ENCODE results near the gene CACNA1H. TPM values are rescaled to one million over a fixed set of nuclear protein-coding genes. Genes with fewer than 3 reads are reported as not detected.
"Not testable (repeated sequence)": the region's sequence is repeated elsewhere in the genome, so short reads cannot be mapped to it uniquely, and the experiment has no call there.

The CACNA1H gene
- total and polyA plus RNA-seq, 7 donors = 1.8 to 5.9 (median 2.3) TPM

DNA sequence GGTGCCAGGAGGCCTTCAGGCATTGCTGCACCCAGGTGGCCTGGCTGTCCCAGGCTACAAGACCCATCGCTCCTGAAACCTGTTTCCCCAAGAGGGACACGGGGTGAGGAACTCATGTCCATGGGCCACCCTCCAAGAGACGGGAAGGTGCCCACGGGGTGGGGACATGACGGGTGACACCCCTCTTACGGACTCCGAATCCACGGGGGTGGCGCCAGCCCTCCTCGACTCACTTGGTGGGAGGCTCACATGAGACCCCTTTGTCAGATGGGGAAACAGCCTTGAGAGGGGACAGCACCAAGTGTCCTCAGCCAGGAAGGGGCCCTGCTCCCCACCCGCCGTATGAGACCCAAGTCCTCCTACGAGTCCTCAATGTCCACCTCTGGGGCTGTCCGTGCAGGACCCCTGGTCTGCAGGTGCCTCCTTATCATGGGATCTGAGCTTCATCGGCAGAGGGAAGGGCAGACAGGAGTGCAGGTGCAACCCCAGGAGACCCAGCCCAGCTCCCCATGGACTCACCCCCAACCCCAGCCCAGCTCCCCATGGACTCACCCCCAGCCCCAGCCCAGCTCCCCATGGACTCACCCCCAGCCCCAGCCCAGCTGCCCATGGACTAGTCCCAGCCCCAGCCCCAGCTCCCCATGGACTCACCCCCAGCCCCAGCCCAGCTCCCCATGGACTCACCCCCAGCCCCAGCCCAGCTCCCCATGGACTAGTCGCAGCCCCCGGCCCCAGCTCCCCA is 77.7 kb downstream of the CACNA1H start:
- H3K27ac ChIP-seq; intact Hi-C loops (cut with DNase I); H3K27me3 ChIP-seq (ENCODE audit: insufficient read depth in 3 of 3, low read length in 2 of 3); H3K4me1 ChIP-seq; ATAC-seq; H3K9me3 ChIP-seq; H3K4me3 ChIP-seq; H3K36me3 ChIP-seq (ENCODE audit: insufficient read depth in 1 of 2, low read depth in 1 of 2): not testable (repeated sequence)
- DNase-seq = peak in 1 of 2 donors; percentile 11
- WGBS, 3 donors = 73 to 81% (median 75%) methylated on average over 14 to 17 of the region's 17 CpGs

DNA sequence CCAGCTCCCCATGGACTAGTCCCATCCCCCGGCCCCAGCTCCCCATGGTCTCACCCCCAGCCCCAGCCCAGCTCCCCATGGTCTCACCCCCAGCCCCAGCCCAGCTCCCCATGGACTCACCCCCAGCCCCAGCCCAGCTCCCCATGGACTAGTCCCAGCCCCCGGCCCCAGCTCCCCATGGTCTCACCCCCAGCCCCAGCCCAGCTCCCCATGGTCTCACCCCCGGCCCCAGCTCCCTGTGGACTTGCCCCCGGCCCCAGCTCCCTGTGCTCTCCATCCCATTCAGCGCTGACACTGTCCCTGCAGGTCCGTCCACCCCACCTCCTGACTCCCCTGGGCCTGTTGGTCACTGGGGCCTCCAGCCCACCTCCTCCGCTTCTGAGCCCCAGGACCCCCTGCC is 78.4 kb downstream of the CACNA1H start:
- H3K4me1 ChIP-seq; H3K27me3 ChIP-seq (ENCODE audit: insufficient read depth in 3 of 3, low read length in 2 of 3); H3K9me3 ChIP-seq; H3K27ac ChIP-seq; intact Hi-C loops (cut with DNase I); H3K4me3 ChIP-seq; ATAC-seq; H3K36me3 ChIP-seq (ENCODE audit: insufficient read depth in 1 of 2, low read depth in 1 of 2): not testable (repeated sequence)
- peak; percentile 5 to 34 for DNase-seq
- 73 to 85% (median 78%) methylated on average over 6 to 7 of the region's 7 CpGs for WGBS, 3 donors

DNA sequence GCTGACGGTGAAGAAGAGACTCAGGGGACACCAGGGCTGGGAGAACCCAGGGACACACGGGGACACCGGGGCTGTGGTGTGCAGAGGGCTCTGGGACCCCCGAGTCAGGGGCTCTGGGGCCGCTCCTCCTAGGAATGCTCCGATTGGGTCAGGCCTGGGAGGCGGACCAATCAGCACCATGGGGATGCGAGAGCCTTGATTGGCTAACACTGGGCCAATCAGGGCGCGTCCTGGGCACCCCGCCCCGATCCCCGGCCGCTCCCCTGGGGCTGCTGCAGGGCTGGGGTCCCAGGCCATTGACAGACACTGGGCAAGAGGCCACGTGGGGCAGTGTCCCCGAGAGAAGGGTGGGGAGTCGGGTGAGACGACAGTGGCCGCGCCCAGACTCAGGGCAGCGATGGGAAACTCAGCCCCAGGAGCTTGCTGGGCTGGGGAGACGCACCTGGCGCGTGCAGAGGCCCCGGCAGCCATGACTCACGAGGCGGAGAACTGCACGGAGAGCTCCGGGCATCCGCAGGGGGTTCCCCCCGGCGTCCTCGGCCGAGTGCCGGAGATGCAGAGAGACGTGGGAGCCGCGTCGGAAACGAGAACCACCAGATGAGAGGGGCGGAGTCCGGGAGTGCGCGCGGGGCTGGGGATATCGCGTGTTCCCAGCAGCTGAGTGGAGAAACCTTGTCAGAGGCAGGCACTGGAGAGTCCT is 79.3 kb downstream of the CACNA1H start:
- H3K36me3 ChIP-seq (ENCODE audit: insufficient read depth in 1 of 2, low read depth in 1 of 2); H3K4me3 ChIP-seq; H3K9me3 ChIP-seq; H3K4me1 ChIP-seq; intact Hi-C loops (cut with DNase I); H3K27me3 ChIP-seq (ENCODE audit: insufficient read depth in 3 of 3, low read length in 2 of 3); H3K27ac ChIP-seq; DNase-seq: not testable (repeated sequence)
- ATAC-seq = peak in 3 of 4 donors; percentile 32 to 45 (median 37)
- no CpG with 5 or more reads among the region's 47 CpGs for WGBS, 3 donors

DNA sequence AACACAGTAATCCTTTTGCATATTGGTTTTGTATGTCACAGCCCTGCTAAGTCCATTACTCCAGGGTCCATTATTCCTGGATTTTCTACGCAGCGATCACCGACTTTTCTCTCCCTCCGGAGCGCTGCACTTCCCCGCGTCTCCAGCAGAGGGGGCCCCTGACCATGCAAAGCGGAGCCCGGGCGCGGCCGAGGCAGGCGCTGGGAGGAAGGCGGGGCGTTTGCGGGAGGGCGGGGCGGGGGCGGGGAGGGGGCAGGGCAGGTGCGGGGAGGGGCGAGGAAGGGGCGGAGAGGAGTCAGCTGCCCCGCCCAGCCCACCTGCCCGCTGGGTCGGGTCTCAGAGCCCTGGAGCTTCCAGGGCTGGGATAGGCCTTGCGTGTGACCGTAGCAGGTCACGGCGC is 83.8 kb downstream of the CACNA1H start:
- H3K4me3 ChIP-seq; intact Hi-C loops (cut with DNase I); H3K27ac ChIP-seq; H3K4me1 ChIP-seq; H3K36me3 ChIP-seq (ENCODE audit: insufficient read depth in 1 of 2, low read depth in 1 of 2); H3K9me3 ChIP-seq; H3K27me3 ChIP-seq (ENCODE audit: insufficient read depth in 3 of 3, low read length in 2 of 3); DNase-seq: not testable (repeated sequence)
- WGBS, 3 donors = no CpG with 5 or more reads among the region's 29 CpGs
- peak; percentile 74 to 85 (median 80) for ATAC-seq

DNA sequence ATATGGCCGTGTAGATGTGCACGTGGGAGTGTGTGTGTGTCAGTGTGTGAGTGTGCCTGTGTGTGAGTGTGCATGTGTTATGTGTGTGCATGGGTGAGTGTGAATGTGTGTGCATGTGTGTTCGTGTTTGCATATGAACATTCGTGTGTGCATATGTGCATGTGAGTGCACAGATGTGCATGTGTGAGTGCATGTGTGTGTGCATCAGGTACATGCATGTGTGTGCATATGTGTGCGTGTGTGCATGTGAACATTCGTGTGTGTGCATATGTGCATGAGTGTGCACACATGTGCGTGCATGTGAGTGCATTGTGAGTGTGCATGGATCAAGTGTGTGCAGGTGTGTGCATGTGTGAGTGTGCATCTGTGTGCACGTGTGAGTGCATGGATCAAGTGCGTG is 85.1 kb downstream of the CACNA1H start:
- no peak for ATAC-seq
- Histone ChIP-seq H3K9me3 (no peaks in the 10 kb centered on the region), H3K27me3 (ENCODE audit: insufficient read depth in 3 of 3, low read length in 2 of 3) (no peaks in the 10 kb centered on the region), H3K36me3 (ENCODE audit: insufficient read depth in 1 of 2, low read depth in 1 of 2) (no peaks in the 10 kb centered on the region), H3K4me1 (no peaks in the 10 kb centered on the region), H3K4me3 (no peak overlapping the region), H3K27ac (no peak overlapping the region)
- 77 to 86% (median 80%) methylated on average over 9 of the region's 9 CpGs for WGBS, 3 donors
- TF ChIP-seq, protein P1, sequence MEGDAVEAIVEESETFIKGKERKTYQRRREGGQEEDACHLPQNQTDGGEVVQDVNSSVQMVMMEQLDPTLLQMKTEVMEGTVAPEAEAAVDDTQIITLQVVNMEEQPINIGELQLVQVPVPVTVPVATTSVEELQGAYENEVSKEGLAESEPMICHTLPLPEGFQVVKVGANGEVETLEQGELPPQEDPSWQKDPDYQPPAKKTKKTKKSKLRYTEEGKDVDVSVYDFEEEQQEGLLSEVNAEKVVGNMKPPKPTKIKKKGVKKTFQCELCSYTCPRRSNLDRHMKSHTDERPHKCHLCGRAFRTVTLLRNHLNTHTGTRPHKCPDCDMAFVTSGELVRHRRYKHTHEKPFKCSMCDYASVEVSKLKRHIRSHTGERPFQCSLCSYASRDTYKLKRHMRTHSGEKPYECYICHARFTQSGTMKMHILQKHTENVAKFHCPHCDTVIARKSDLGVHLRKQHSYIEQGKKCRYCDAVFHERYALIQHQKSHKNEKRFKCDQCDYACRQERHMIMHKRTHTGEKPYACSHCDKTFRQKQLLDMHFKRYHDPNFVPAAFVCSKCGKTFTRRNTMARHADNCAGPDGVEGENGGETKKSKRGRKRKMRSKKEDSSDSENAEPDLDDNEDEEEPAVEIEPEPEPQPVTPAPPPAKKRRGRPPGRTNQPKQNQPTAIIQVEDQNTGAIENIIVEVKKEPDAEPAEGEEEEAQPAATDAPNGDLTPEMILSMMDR (IDR thresholded peaks at IDR 0.05) = no peak
- intact Hi-C loops (cut with DNase I) = no loop called here
- DNase-seq = peak in 1 of 2 donors; percentile 11

DNA sequence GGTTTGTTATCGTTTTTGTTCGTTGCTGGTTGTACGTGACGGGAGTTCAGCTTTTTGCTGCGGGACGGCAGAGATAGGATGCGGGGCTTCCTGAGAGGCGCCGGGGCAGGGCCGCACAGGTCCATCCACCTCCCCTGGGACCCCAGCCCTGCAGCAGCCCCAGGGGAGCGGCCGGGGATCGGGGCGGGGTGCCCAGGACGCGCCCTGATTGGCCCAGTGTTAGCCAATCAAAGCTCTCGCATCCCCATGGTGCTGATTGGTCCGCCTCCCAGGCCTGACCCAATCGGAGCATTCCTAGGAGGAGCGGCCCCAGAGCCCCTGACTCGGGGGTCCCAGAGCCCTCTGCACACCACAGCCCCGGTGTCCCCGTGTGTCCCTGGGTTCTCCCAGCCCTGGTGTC is 86.0 kb downstream of the CACNA1H start:
- H3K27ac ChIP-seq; H3K36me3 ChIP-seq (ENCODE audit: insufficient read depth in 1 of 2, low read depth in 1 of 2); H3K27me3 ChIP-seq (ENCODE audit: insufficient read depth in 3 of 3, low read length in 2 of 3); H3K9me3 ChIP-seq; H3K4me3 ChIP-seq; H3K4me1 ChIP-seq; intact Hi-C loops (cut with DNase I): not testable (repeated sequence)
- peak in 1 of 4 donors; percentile 39 for ATAC-seq
- peak in 1 of 2 donors; percentile 11 for DNase-seq
- 53 to 65% (median 58%) methylated on average over 11 to 19 of the region's 23 CpGs for WGBS, 3 donors

DNA sequence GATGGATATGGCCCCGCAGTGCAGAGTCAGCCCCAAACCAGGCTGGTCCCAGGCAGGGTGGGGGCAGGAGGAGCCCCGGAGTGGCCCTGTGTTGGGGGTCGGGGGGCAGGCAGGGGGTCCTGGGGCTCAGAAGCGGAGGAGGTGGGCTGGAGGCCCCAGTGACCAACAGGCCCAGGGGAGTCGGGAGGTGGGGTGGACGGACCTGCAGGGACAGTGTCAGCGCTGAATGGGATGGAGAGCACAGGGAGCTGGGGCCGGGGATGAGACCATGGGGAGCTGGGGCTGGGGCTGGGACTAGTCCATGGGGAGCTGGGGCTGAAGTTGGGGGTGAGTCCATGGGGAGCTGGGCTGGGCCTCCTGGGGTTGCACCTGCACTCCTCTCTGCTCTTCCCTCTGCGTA is 86.7 kb downstream of the CACNA1H start:
- H3K36me3 ChIP-seq (ENCODE audit: insufficient read depth in 1 of 2, low read depth in 1 of 2); H3K4me3 ChIP-seq; H3K27ac ChIP-seq; H3K27me3 ChIP-seq (ENCODE audit: insufficient read depth in 3 of 3, low read length in 2 of 3); H3K9me3 ChIP-seq; ATAC-seq; H3K4me1 ChIP-seq; intact Hi-C loops (cut with DNase I): not testable (repeated sequence)
- peak; percentile 4 to 26 for DNase-seq
- 74 to 91% (median 76%) methylated on average over 5 to 9 of the region's 9 CpGs for WGBS, 3 donors

DNA sequence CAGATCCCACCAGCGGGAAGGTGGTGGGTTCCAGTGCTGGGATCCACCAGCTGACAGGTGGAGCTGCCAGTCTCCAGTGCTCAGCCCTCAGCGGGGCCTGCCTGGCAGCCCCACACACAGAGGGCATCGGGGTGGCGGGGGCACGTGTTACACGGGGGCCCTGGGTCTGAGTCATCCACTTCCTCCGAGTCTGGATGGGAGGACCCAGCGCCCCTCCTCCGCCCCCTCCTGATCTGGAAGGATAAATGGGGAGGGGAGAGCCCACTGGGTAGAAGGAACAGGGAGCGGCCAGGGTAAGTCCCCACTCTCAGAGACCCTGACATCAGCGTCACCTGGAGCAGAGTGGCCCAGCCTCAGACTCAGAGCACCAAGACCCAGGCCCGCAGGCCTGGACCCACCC is 87.5 kb downstream of the CACNA1H start, which contains the start of gene TPSAB1:
Gene TPSAB1 (plus strand): TSS at position 270 of the 400 bp plus-strand sequence. CDS start 234 bp downstream, outside the sequence.
- H3K27me3 ChIP-seq (ENCODE audit: insufficient read depth in 3 of 3, low read length in 2 of 3) = peaks cover 0 to 15% (median 6%) of the 10 kb centered on the region in 3 donors
- 51 to 60% (median 58%) methylated on average over 2 to 5 of the region's 12 CpGs for WGBS, 3 donors
- H3K27ac ChIP-seq; ATAC-seq; H3K36me3 ChIP-seq (ENCODE audit: insufficient read depth in 1 of 2, low read depth in 1 of 2); intact Hi-C loops (cut with DNase I); H3K4me1 ChIP-seq; H3K9me3 ChIP-seq; H3K4me3 ChIP-seq: not testable (repeated sequence)
- DNase-seq = peak in 1 of 2 donors; percentile 49

DNA sequence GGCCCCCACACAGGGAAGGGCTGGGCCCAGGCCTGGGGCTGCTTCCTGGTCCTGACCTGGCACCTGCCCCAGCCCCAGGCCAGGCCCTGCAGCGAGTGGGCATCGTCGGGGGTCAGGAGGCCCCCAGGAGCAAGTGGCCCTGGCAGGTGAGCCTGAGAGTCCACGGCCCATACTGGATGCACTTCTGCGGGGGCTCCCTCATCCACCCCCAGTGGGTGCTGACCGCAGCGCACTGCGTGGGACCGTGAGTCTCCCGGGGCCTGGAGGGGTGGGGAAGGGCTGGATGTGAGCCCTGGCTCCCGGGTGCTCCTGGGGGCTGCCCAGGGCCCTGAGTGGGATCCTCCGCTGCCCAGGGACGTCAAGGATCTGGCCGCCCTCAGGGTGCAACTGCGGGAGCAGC is 88.2 kb downstream of the CACNA1H start:
- ATAC-seq; H3K4me3 ChIP-seq; H3K36me3 ChIP-seq (ENCODE audit: insufficient read depth in 1 of 2, low read depth in 1 of 2); intact Hi-C loops (cut with DNase I); H3K4me1 ChIP-seq; H3K9me3 ChIP-seq; H3K27ac ChIP-seq: not testable (repeated sequence)
- WGBS, 3 donors = 75 to 82% (median 79%) methylated on average over 7 to 11 of the region's 15 CpGs
- peak in 1 of 2 donors; percentile 8 for DNase-seq
- peaks cover 0 to 20% (median 6%) of the 10 kb centered on the region in 3 donors for H3K27me3 ChIP-seq (ENCODE audit: insufficient read depth in 3 of 3, low read length in 2 of 3)

DNA sequence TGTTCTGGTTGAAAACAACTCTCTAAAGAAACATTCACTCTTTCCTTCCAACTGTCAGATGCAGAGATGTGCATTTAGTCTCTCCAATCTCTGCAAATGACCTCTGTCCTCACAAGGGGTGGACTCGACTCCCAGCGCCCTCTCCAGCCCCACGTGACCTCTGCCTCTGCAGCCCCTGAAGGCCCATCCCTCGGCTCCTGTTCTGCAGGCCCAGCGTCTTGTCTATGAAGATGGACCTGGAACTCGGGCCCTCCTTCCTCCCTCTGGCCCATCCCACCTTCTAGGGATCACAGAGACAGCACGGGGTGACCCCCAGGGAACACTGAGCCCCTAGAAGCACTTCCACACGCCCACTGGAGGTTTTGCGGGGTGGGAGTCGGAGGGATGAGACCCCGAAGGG is 90.5 kb downstream of the CACNA1H start:
- H3K36me3 ChIP-seq (ENCODE audit: insufficient read depth in 1 of 2, low read depth in 1 of 2); H3K4me3 ChIP-seq; H3K9me3 ChIP-seq; intact Hi-C loops (cut with DNase I); ATAC-seq; H3K27ac ChIP-seq; H3K4me1 ChIP-seq: not testable (repeated sequence)
- H3K27me3 ChIP-seq (ENCODE audit: insufficient read depth in 3 of 3, low read length in 2 of 3) = peaks cover 0 to 25% (median 6%) of the 10 kb centered on the region in 3 donors
- peak in 1 of 2 donors; percentile 12 for DNase-seq
- 35 to 47% (median 41%) methylated on average over 6 to 7 of the region's 11 CpGs for whole genome bisulfite sequencing, 3 donors
